ENCODE results near the gene GPA33. TPM values are rescaled to one million over a fixed set of nuclear protein-coding genes. Genes with fewer than 3 reads are reported as not detected.

The GPA33 gene
- total RNA-seq, 1 donor from 2014 or later = not detected

- H3K9me3 Mint-ChIP-seq (ENCODE audit: unreplicated experiment) = no peaks in the 10 kb centered on the region
- no peak for DNase-seq (ENCODE audit: extremely low spot score, unreplicated experiment)
- no peak for TF ChIP-seq CTCF (IDR thresholded peaks at IDR 0.05)
- H3K4me3 Mint-ChIP-seq (ENCODE audit: unreplicated experiment) = no peak overlapping the region
- H3K27me3 Mint-ChIP-seq (ENCODE audit: unreplicated experiment) = peaks cover 24% of the 10 kb centered on the region
- H3K4me1 Mint-ChIP-seq (ENCODE audit: unreplicated experiment) = peaks cover 28% of the 10 kb centered on the region
- H3K36me3 Mint-ChIP-seq (ENCODE audit: unreplicated experiment) = no peaks in the 10 kb centered on the region
- H3K27ac Mint-ChIP-seq (ENCODE audit: unreplicated experiment) = no peak overlapping the region
Measured at GRCh38 chr1:167118188-167118587, 28.0 kb upstream of the GPA33 start.

- Mint-ChIP-seq H3K9me3 (ENCODE audit: unreplicated experiment) (no peaks in the 10 kb centered on the region), H3K36me3 (ENCODE audit: unreplicated experiment) (no peaks in the 10 kb centered on the region), H3K27ac (ENCODE audit: unreplicated experiment) (no peak overlapping the region), H3K4me1 (ENCODE audit: unreplicated experiment) (peaks cover 20% of the 10 kb centered on the region), H3K4me3 (ENCODE audit: unreplicated experiment) (no peak overlapping the region), H3K27me3 (ENCODE audit: unreplicated experiment) (peaks cover 28% of the 10 kb centered on the region)
- no peak for TF ChIP-seq CTCF (IDR thresholded peaks at IDR 0.05)
- no peak for DNase-seq (ENCODE audit: extremely low spot score, unreplicated experiment)
Measured at GRCh38 chr1:167117225-167117624, 27.0 kb upstream of the GPA33 start.

GRCh38 chr1:167116174-167116573 is 26.0 kb upstream of the GPA33 start:
- H3K36me3 Mint-ChIP-seq (ENCODE audit: unreplicated experiment) = no peaks in the 10 kb centered on the region
- peaks cover 28% of the 10 kb centered on the region for H3K27me3 Mint-ChIP-seq (ENCODE audit: unreplicated experiment)
- no peak for TF ChIP-seq CTCF (IDR thresholded peaks at IDR 0.05)
- DNase-seq (ENCODE audit: extremely low spot score, unreplicated experiment) = no peak
- peaks cover 12% of the 10 kb centered on the region for H3K4me1 Mint-ChIP-seq (ENCODE audit: unreplicated experiment)
- H3K4me3 Mint-ChIP-seq (ENCODE audit: unreplicated experiment) = no peak overlapping the region
- no peak overlapping the region for H3K27ac Mint-ChIP-seq (ENCODE audit: unreplicated experiment)
- H3K9me3 Mint-ChIP-seq (ENCODE audit: unreplicated experiment) = no peaks in the 10 kb centered on the region

- H3K27ac Mint-ChIP-seq (ENCODE audit: unreplicated experiment) = no peak overlapping the region
- H3K4me3 Mint-ChIP-seq (ENCODE audit: unreplicated experiment) = no peak overlapping the region
- H3K9me3 Mint-ChIP-seq (ENCODE audit: unreplicated experiment) = peaks cover 5% of the 10 kb centered on the region
- no peak for DNase-seq (ENCODE audit: extremely low spot score, unreplicated experiment)
- H3K4me1 Mint-ChIP-seq (ENCODE audit: unreplicated experiment) = peaks cover 8% of the 10 kb centered on the region
- H3K36me3 Mint-ChIP-seq (ENCODE audit: unreplicated experiment) = peaks cover 4% of the 10 kb centered on the region
- H3K27me3 Mint-ChIP-seq (ENCODE audit: unreplicated experiment) = peaks cover 32% of the 10 kb centered on the region
- no peak for TF ChIP-seq CTCF (IDR thresholded peaks at IDR 0.05)
Measured at GRCh38 chr1:167115655-167116054, 25.5 kb upstream of the GPA33 start.

- no peak for TF ChIP-seq CTCF (IDR thresholded peaks at IDR 0.05)
- peaks cover 4% of the 10 kb centered on the region for H3K4me1 Mint-ChIP-seq (ENCODE audit: unreplicated experiment)
- H3K36me3 Mint-ChIP-seq (ENCODE audit: unreplicated experiment) = peaks cover 5% of the 10 kb centered on the region
- no peak overlapping the region for H3K27ac Mint-ChIP-seq (ENCODE audit: unreplicated experiment)
- peaks cover 14% of the 10 kb centered on the region for H3K9me3 Mint-ChIP-seq (ENCODE audit: unreplicated experiment)
- H3K4me3 Mint-ChIP-seq (ENCODE audit: unreplicated experiment) = no peak overlapping the region
- peaks cover 32% of the 10 kb centered on the region for H3K27me3 Mint-ChIP-seq (ENCODE audit: unreplicated experiment)
- no peak for DNase-seq (ENCODE audit: extremely low spot score, unreplicated experiment)
Measured at GRCh38 chr1:167114725-167115124, 24.5 kb upstream of the GPA33 start.

All from osteocyte (in vitro differentiated cells).